ENCODE data around the gene SLC8A1. TPM values are rescaled to one million over a fixed set of nuclear protein-coding genes. Genes with fewer than 3 reads are reported as not detected.
A peak's percentile ranks its signal among the peaks of the same experiment; 100 is the strongest.

SLC8A1 gene
- total and polyA plus RNA-seq, 8 donors = 0.31 to 105 (median 14.0) TPM

DNA sequence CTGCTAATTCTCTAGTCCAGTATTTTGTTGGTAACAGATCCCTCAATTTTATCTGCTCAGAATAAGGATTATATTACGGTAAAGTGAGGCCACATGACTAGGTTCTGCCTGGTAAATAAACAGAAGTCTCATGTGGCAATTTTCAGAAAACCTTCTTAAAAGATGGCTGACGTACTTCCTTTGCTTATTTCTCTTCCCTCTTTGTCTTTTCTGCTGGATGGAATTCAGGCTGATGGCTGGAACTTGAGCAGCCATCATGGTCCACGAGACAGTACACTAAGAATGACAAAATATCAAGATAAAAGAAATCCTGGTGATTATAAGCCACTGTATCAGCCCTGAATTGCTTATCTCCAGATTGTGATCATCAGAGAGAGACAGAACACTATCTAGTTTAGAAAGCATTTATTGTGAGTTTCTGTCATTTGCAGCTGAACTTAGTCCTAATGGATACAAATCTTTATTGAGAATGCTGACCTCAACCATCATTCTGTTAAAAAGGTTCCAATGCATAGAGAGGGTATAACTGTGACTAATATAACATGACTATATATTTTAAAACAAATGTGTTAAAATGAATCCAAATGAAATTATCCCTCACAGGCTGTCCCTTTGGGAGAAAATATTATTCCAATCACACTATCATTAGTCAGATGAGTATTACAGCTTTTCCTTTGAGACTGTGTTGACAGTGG is 31.8 kb upstream of the SLC8A1 start:
- no peak for DNase-seq
- intact Hi-C loops (cut with DNase I; ENCODE audit: low total_unique reads) = no loop called here
- peaks cover 0 to 16% (median 7%) of the 10 kb centered on the region in 4 donors for H3K4me1 ChIP-seq
- no peak for TF ChIP-seq POLR2A (IDR thresholded peaks at IDR 0.05)
- TF ChIP-seq EP300 (IDR thresholded peaks at IDR 0.05) = no peak
- no peak for TF ChIP-seq POLR2AphosphoS5 (IDR thresholded peaks at IDR 0.05)
- TF ChIP-seq, protein P1, sequence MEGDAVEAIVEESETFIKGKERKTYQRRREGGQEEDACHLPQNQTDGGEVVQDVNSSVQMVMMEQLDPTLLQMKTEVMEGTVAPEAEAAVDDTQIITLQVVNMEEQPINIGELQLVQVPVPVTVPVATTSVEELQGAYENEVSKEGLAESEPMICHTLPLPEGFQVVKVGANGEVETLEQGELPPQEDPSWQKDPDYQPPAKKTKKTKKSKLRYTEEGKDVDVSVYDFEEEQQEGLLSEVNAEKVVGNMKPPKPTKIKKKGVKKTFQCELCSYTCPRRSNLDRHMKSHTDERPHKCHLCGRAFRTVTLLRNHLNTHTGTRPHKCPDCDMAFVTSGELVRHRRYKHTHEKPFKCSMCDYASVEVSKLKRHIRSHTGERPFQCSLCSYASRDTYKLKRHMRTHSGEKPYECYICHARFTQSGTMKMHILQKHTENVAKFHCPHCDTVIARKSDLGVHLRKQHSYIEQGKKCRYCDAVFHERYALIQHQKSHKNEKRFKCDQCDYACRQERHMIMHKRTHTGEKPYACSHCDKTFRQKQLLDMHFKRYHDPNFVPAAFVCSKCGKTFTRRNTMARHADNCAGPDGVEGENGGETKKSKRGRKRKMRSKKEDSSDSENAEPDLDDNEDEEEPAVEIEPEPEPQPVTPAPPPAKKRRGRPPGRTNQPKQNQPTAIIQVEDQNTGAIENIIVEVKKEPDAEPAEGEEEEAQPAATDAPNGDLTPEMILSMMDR (IDR thresholded peaks at IDR 0.05) = no peak
- 79 to 91% (median 87%) methylated on average over 3 of the region's 3 CpGs for WGBS, 5 donors
- H3K9me3 ChIP-seq = no peaks in the 10 kb centered on the region
- no peak overlapping the region for H3K4me3 ChIP-seq
- H3K27me3 ChIP-seq = no peaks in the 10 kb centered on the region
- H3K36me3 ChIP-seq = no peaks in the 10 kb centered on the region
- H3K27ac ChIP-seq = no peak overlapping the region

- Histone ChIP-seq H3K27me3 (no peaks in the 10 kb centered on the region), H3K4me3 (no peak overlapping the region), H3K27ac (no peak overlapping the region), H3K4me1 (peaks cover 0 to 3% (median 0%) of the 10 kb centered on the region in 4 donors), H3K36me3 (no peaks in the 10 kb centered on the region), H3K9me3 (no peaks in the 10 kb centered on the region)
- 82 to 95% (median 92%) methylated on average over 5 of the region's 5 CpGs for WGBS, 5 donors
- intact Hi-C loops (cut with DNase I; ENCODE audit: low total_unique reads) = no loop called here
- DNase-seq = no peak
- TF ChIP-seq POLR2AphosphoS5 (IDR thresholded peaks at IDR 0.05) (no peak), EP300 (IDR thresholded peaks at IDR 0.05) (no peak), POLR2A (IDR thresholded peaks at IDR 0.05) (no peak)
- TF ChIP-seq, protein P1 (IDR thresholded peaks at IDR 0.05) = no peak
Observed at GRCh38 chr2:40480596-40480995, 28.7 kb upstream of the SLC8A1 start.

GRCh38 chr2:40480073-40480472 is 28.2 kb upstream of the SLC8A1 start:
- Histone ChIP-seq H3K27me3 (no peaks in the 10 kb centered on the region), H3K9me3 (no peaks in the 10 kb centered on the region), H3K4me1 (peaks cover 0 to 3% (median 0%) of the 10 kb centered on the region in 4 donors), H3K27ac (peak overlapping the region in 1 of 5 donors; percentile 10), H3K4me3 (no peak overlapping the region), H3K36me3 (no peaks in the 10 kb centered on the region)
- no peak for DNase-seq
- intact Hi-C loops (cut with DNase I; ENCODE audit: low total_unique reads) = no loop called here
- TF ChIP-seq POLR2A (IDR thresholded peaks at IDR 0.05) (no peak), POLR2AphosphoS5 (IDR thresholded peaks at IDR 0.05) (no peak), EP300 (IDR thresholded peaks at IDR 0.05) (no peak)
- TF ChIP-seq, protein P1 (IDR thresholded peaks at IDR 0.05) = no peak

- H3K4me3 ChIP-seq = no peak overlapping the region
- intact Hi-C loops (cut with DNase I; ENCODE audit: low total_unique reads) = no loop called here
- no peaks in the 10 kb centered on the region for H3K9me3 ChIP-seq
- no peaks in the 10 kb centered on the region for H3K27me3 ChIP-seq
- H3K27ac ChIP-seq = no peak overlapping the region
- H3K4me1 ChIP-seq = peaks cover 0 to 3% (median 0%) of the 10 kb centered on the region in 4 donors
- no peak for DNase-seq
- WGBS, 5 donors = 74 to 81% (median 78%) methylated on average over 5 of the region's 5 CpGs
- no peaks in the 10 kb centered on the region for H3K36me3 ChIP-seq
- TF ChIP-seq POLR2AphosphoS5 (IDR thresholded peaks at IDR 0.05) (no peak), POLR2A (IDR thresholded peaks at IDR 0.05) (no peak), EP300 (IDR thresholded peaks at IDR 0.05) (no peak)
- TF ChIP-seq, protein P1 (IDR thresholded peaks at IDR 0.05) = no peak
Observed at GRCh38 chr2:40477361-40477760, 25.5 kb upstream of the SLC8A1 start.
